HG02973 (cell line): ENCODE results near the gene ADAM15.

Source experiments
- ATAC-seq: cut with Tn5 transposase; IDR thresholded peaks from one replicate; pipeline ENCODE4 v1.9.1; 2021; ENCODE audit warnings: moderate library complexity; ENCODE audit not compliant: unreplicated experiment

ADAM15 gene, protein sequence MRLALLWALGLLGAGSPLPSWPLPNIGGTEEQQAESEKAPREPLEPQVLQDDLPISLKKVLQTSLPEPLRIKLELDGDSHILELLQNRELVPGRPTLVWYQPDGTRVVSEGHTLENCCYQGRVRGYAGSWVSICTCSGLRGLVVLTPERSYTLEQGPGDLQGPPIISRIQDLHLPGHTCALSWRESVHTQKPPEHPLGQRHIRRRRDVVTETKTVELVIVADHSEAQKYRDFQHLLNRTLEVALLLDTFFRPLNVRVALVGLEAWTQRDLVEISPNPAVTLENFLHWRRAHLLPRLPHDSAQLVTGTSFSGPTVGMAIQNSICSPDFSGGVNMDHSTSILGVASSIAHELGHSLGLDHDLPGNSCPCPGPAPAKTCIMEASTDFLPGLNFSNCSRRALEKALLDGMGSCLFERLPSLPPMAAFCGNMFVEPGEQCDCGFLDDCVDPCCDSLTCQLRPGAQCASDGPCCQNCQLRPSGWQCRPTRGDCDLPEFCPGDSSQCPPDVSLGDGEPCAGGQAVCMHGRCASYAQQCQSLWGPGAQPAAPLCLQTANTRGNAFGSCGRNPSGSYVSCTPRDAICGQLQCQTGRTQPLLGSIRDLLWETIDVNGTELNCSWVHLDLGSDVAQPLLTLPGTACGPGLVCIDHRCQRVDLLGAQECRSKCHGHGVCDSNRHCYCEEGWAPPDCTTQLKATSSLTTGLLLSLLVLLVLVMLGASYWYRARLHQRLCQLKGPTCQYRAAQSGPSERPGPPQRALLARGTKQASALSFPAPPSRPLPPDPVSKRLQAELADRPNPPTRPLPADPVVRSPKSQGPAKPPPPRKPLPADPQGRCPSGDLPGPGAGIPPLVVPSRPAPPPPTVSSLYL

DNA sequence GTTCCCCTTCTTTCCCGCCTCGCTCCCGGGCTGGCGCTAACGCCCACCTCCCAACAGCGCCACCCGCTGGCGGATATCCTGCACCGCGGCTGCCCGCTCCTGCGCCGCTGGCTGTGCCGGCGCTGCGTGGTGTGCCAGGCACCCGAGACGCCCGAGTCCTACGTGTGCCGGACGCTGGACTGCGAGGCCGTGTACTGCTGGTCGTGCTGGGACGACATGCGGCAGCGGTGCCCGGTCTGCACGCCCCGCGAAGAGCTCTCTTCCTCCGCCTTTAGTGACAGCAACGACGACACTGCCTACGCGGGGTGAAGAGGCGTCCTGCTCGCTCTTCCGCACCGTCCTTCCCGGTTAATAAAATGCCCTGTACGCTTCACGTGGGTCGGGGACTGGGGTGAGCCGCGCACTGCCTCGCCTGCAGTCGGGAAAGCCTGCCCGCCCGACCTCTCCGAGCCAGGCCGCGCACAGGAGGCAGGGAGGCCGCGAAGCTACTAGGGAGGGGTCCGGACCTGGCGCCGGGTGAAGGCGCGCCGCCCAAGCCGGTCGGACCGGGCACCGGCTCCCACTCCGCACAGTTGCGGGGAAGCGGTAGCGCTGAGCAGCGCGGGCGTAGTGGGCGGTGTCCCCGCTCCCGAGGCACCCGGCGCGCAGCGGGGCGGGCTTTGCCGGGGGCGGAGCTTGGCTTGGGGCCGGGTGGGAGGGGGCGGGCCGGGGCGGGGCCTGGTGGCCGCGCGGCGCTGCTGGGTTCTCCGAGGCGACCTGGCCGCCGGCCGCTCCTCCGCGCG is at the start of gene ADAM15:
ADAM15 (plus strand) TSS at position 757 of the 782 bp plus-strand sequence. CDS start 71 bp downstream, outside the sequence.
- ATAC-seq = peak; percentile 55

DNA sequence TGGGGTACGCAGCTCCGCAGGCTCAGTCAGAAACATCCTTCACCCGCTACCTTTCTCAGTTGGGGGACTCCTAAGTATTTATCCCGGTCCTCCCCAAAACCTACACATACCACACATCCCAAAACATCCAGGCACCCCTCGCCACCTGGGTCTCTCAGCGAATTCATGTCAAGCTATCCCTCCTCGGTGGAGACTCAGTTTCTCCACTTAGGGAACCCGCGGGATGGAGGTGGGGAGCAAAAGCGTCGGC is 49.8 kb upstream of the ADAM15 start:
- no peak for ATAC-seq

DNA sequence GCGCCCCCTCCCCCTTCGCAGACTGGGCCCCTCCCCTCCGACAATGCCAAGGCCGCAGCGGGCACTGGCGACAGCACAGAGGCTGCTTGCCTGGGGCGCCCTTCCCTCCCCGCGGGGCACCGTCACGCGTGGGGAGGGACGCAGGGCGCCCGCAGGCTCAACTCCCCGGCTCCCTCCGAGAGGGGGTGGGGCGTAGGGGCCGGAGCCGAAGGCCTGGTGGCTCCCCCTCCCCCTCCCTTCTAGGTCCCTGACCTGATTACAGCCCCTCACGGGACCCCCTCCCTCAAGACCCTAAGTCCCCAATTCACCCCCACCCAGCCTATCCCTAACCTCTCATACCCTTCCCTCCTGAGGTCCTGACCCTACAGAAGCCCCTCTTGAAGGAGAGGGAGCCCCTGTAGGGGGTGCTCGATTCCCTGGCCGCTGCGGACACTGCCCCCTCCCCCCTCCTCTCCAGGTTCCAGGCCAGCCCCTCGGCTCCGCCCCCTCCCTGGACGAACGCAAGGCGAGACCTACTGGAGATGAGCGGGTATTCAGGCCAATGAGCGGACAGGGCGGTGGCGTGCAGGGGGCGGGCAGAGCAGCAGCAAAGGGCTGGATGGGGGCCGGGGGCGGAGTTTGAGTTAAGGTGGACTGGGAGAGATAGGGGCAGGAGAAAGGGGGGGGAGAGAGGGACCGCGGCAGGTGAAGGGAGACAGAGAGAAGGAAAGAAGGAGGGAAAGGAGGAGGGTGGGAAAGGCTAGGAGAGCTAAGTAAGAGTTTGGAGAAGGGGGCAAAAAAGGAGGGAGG is 49.2 kb upstream of the ADAM15 start:
- peak; percentile 48 for ATAC-seq

DNA sequence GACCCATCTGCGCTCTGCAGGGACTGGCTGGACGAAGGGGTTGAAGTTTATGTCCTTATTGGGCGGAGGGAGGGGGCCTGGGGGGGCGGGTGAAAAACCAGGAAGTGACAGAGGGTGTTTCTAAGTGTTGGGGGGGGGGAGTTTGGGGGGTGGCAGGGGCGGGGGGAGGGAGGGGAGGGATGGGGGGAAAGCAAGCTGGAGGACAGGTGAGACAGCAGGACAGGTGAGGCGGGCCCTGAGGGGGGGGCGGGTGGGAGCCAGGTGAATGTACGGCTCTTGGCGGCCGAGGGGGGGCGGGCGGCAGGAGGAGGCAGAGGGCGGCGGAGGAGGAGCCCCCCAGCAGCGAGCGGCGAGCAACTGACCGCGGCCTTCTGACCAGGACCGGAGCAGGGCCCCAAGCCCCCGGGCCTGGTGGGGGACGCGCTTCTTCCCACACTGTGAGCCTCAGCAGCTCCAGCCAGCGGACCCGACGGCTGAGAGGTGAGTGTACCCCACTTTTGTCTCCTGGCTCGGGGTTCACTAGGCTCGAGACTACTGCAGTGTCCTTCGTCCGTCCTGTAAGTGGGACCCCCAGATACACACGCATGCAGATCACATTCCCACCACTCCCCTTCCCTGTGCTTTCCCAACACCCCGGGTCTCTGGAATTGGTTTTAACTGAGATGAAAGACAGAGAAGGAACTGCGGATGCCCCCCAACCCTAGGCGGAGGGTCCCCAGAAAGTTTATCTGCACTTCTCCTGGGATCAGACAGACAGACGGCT is 48.5 kb upstream of the ADAM15 start, which contains the start of gene ZBTB7B:
ZBTB7B (plus strand) TSS at position 339 of the 763 bp plus-strand sequence. CDS start 11,859 bp downstream, outside the sequence.
- ATAC-seq = no peak

DNA sequence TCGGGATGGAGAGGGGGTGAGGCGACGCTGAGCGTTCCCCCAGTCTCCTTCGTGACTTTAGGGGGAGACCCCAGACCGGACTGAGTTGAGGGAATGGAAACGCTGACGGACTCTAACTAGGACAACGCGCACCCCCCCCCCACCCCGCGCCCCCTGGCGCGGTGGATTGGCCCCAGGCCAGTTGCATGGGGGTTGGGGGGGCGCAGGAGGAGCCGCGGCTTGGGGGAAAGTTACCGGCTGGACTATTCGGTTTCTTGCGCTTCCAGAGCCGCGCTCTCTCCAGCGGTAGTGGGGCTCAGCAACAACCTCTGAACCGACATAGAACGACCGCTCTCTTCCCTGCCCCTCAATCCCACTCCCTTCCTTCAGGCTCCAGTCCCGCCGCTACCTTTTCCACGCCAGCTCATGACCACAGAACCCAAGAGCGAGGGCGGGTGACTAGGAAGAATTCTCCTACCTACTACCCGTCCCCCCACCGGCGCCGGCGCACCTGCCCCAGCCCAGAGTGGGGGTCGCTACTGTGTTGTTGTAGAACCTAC is 47.8 kb upstream of the ADAM15 start:
- no peak for ATAC-seq

DNA sequence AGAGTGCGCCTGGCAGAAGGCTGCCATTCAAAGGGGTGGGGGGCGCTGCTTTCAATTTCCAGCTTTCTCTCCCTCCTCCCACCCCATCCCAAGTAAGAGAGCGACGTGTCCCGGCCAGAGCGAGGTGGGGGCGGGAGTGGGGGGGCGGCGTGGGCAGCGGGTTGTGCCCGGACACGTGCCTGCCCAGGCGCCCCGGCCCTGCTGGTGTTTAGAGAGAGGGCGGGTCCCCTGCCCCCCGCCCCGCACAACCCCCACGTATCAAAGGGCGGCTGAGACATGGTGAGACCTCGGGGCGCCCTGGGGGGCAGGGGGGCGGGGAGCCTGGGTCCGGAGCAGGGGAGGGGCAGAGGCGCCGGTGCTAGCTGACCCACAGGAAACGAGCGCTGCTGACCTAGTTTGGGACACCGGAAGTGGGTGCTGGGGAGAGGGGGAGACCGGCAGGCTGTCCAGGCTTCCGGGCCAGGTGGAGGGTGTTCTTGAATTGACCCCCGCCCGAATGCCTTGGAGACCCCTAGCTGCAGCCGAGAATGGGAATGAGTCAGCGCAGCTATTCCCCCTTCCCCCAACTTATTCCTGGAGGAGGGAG is 47.3 kb upstream of the ADAM15 start:
- no peak for ATAC-seq

DNA sequence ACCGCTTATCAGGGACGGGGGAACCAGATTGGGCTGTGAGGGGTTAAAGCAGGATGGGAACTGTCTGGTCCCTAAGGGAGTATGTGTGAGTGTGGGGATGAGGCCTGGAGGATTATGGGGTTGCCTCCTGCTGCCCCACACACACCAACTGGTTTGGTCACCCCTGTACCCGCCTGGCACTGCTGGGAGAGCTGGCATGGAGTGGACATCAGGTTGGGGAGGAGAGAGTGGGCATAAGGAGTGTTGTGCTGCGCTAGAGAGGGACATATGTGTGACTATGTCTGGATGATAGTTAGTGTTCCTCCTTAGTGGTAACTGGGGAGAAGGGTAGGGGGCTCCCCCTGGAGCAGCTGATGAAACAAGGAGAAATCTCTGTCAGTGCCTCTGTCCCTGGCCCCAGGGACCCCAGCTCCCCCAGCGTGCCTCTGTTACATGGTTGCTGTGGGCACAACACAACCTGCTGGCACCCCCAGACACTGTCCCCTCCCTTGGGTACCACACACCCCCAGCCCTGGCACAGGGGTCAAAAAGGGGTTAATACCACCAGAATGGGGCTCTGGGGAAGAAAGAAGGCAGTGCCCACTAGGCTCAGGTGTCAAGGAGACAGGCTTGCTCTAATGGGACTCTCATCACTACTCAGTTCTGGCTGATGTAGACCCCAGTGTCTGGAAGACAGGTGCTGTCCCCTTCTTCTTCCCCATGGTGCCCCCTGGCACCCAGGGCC is 46.6 kb upstream of the ADAM15 start:
- no peak for ATAC-seq

DNA sequence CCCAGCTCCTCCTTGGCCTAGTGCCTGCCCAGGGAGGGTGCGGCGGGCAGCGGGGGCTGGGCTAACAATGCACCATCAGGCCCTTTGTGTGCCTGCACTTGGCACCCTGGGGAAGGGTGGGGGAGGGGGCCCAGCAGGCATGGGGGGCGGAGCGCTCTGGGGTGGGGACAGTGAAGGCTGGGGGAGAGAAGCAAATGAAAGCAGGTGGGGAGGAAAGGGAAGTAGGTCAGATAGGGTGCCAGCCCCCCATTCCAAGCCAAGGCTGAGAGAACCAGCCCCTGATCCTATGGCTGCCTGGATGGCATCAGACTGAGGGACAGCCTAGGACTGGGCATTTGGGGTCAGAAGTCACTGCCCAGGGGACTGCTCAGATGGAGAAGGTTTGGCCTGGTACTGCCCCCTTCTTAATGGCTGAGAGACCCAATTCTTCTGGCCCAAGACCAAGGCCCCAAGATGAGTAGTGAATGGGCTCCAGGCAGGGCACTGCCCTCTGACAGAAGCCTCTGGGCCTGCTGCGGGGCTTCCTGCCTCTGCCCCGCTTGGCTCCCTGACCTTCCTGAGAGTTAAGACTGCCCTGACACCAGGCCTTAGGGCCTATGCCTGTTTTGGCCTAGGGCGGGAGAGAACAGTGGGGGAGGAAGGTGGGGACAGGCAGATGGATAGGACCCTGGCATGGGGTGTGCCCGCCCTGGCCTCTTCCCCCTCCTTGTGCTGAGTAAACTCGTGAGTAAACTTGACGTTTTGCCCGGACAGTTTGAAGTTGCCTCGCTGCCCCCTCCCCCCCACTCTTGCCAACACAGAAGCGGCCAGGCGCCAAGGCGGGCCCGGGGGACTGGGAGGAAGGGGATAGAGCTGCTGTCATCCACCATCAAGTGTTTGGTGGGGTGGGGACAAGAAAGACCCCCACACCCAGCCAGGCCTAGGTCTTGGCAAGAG is 45.8 kb upstream of the ADAM15 start:
- ATAC-seq = no peak

DNA sequence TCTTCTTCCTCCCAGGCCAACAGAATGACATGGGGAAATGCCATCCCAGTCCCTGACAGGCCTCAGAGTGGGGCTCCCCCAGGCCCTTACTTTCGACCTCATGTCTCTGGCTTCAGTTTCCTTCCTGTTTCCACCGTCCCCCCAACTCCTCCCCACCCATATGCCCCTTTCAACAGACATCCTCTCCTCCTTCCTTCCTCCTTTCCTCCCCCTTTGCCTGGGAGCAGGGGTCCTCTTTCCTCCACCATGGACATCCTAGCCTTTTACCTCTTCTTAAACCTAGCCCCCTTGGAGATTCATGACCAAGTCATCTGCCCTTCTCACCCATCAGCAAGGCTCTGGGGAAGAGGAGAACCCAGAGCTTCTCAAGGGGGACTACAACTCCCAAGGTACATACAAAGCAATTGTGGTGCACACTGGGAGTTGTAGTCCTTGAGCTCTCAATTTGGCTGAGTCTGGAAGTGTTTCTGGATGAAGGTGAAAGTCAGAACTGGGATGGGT is 44.5 kb upstream of the ADAM15 start:
- no peak for ATAC-seq

DNA sequence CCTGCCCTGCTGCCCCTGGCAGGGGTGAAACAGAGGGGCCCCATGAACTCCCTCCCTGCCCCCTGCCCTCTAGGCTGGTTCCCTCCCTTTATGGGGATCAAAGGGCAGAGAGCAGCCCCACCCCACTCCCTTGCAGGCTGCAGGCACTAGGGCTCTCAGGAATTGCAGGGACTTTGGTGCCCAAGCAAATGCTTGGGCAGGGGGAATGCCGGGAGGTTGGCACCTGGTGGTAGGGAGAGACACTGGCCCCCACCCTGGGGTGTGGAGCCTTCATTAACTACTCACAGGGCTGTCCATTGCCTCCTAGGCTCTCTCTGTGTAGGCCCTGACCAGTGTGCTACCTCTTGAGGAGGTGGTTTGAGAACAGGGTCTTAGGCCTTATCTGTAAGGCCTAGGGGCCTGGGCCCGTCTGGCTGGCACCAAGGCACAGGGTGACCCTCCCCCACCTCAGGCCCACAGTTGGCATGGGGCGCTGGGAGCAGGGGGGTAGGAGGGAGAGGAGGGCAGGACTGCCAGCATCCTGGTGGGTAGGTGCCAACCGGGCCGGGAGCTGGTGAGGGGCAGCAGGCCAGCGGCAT is 43.8 kb upstream of the ADAM15 start:
- ATAC-seq = no peak

DNA sequence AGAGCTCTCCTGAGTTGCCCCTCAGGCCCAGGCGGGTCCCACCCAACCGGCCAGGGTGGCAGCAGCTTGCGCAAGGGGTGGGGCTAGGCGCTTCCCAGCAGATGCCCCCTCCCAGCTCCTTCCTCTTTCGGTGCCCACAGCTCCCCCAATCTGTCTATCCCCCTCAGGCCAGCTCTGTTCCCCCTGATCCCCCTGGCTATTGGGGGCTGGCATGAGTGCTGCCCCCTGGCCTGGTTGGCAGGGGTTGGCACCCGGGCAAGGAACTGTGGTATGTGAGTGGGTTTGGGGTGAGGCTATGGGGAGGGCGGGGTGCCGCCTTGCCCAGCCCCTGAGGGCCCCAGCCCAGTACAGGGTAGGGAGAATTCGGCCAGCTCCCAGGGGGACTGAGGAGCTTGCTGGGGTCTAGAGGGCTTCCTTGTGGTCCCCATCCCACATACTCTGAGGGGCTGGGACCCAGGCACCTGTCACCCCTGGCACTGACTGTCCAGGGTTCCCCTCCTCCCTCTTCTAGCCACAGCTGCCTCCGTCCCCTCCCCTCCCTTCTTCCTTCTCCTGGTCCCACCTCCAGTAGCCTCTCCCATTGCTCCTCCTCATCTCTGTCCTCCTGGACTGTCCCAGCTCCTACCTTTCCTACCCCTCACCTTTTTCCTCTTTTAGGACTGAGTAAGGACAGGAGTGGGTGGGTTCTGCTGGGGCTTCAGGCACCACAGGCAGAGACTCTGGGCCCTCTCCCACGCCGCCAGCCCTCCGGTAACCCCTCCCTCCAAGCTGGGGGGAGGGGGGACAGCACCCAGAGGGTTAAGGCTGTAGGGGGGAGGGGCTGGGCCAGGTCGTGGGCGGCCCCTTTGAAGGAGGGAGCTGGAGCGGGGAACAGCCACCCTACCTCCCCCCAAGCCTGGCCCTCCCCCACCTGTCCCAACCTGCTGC is 42.8 kb upstream of the ADAM15 start:
- no peak for ATAC-seq

DNA sequence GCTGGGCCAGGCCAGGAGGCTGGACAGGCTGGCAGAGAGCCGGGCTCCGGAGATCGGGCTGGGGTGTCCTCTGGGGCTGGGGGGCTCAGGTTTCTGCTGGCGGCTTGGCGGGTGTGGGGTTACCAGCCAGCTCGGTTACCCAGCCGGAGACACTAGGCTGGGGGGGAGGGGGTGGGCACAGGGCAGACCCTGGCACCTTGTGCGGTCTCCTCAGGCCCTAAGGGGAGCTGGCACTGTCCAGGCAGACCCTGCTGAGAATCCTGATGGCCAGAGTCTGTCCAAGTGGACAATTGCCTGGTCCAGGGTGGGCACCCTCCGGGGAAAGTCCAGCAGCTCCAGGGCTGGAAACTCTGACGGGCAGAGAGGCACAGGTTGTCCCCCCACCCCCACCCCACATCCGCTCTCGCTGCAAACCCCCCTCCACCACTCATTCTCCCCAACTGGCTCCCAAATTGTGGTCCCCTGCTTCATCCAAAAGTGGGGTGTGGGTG is 41.9 kb upstream of the ADAM15 start:
- ATAC-seq = no peak

DNA sequence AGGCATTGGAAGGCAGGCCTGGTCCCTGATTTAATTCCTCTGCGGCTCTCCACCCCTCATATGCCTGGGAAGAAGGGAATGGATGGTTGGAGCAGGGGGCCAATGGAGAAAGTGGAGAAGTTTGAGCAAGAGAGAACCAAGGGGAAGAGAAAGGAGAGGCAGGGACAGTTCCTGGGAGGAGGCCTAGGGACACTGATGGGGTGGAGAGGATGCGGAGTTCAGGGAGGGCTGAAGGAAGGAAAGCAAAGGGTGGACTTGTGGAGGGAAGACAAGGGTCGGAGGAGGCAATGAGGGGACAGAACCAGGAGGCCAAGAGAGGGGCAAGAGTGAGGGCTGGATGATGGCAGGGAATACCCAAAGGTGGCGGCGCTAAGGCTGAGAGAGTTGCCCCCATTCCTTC is 41.4 kb upstream of the ADAM15 start:
- ATAC-seq = no peak

DNA sequence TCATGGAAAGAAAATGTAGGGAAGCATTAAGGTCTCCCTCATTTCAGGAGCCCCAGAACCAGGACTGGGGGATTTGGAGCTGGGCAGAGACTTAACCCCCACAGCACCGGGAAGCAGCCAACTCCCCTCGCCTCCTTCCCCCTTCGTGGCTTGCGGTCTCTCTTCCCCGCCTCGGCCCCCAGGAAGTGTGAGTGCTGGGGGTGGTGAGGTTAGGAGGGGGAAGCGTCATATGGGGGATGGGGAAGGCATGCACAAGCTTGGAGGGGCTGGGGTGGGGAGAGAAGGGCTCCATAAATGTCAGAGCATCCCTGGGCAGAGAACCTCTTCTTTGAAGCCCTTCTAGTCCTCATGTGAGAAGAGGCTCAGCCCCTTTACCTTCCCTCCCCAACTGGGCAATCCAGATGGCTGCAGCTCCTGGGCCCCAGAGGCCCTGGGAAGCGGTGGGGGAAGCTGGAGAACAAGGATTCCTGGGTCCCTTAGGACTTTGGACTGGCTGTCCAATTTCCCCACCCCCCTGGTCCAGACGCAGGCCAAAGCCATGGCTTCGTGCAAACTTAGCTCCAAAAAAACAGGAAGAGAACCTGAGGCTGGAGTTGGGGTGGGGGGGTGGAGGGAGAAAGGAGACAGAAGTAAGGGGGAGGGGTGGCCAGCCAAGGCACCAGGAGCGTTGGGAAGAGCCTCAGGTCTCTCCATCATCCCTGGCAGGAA is 40.8 kb upstream of the ADAM15 start:
- ATAC-seq = no peak

DNA sequence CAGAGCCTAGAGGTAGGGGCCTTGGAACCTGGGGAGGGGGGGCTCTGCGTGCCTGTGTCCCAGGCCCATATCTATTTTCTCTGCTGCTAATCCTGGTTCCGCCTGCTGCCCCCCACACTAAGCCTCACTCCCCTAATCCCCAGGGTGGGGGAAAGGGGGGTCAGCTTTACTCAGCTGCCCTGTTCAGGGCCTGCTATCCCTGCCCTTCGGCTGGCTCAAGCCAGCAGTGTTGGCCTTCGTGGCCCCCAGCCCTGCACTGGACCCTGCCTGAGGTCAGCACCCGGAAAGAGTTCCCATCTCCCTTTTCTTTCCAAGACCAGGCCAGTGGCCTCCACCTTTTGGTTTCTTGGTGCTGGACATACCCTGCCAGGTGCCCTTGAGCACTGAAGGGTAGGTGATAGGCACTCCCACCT is 40.1 kb upstream of the ADAM15 start:
- no peak for ATAC-seq
